GM12801 (cell line): Measurements from ENCODE around the gene HTR7.

ENCODE experiments used
- TF ChIP-seq, protein P1 (sequence below): IDR thresholded peaks from one replicate; pipeline ENCODE4 v1.5.1; 2011; ENCODE audit warnings: control low read depth; ENCODE audit not compliant: insufficient read length; ENCODE audit errors: extremely low read depth

Gene HTR7

DNA sequence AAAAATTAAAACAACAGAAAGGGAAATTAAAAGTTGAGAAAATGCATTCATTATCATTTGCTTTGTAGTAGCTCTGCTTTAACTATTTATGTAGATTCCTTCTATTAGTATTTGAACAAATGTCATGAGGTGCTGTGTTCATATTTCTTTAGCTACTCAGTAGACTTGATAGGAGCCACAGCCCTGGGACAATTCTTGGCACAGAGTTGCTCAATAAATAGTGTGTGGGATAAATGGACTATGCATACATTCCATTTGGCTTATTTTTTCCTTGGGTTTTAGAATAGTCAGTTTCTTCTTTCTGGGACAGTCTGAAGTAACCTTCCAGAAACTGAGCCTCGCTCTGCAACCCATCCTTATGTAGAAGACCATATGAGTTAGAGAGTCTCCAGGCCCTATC, 27.3 kb upstream of the HTR7 start:
- TF ChIP-seq, protein P1, sequence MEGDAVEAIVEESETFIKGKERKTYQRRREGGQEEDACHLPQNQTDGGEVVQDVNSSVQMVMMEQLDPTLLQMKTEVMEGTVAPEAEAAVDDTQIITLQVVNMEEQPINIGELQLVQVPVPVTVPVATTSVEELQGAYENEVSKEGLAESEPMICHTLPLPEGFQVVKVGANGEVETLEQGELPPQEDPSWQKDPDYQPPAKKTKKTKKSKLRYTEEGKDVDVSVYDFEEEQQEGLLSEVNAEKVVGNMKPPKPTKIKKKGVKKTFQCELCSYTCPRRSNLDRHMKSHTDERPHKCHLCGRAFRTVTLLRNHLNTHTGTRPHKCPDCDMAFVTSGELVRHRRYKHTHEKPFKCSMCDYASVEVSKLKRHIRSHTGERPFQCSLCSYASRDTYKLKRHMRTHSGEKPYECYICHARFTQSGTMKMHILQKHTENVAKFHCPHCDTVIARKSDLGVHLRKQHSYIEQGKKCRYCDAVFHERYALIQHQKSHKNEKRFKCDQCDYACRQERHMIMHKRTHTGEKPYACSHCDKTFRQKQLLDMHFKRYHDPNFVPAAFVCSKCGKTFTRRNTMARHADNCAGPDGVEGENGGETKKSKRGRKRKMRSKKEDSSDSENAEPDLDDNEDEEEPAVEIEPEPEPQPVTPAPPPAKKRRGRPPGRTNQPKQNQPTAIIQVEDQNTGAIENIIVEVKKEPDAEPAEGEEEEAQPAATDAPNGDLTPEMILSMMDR = no peak

DNA sequence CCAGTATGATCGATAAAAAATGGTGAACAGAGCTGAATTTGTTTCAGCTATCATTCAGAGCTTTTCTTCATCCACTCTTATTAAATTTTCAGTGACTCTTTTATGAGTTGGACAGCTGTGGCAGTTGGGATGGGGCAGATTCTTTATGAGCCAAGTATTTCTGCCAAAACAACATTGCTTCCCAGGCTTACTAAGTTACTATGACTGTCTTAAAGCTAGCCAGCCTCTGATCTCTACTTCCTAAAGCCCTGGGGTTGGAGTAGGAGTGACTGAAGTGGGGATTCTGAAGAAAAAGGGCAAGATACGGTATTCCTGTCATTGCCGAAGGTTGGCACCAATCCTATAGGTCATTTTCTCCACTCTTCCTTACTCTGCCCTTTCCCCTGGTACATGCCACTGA, 26.6 kb upstream of the HTR7 start:
- TF ChIP-seq, protein P1 = no peak

DNA sequence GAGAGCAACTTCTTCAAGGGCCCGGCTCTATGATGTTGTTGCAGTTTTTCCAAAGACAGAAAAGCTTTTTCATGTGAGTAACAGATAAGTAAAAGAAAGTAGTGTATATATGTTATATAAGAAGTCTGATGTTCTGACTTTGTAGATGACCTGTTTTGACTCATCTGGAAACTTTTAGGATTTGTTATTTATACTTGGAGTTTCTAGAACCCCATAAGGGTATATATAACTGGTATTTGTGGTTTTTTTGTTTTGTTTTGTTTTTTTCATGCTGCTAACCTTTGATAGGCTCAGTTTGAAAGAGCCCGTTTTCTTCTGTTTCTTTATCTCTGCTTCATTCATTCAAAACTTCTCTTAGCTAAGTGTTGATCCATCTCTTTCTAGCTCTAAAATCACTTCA, 21.2 kb upstream of the HTR7 start:
- TF ChIP-seq, protein P1 = no peak

DNA sequence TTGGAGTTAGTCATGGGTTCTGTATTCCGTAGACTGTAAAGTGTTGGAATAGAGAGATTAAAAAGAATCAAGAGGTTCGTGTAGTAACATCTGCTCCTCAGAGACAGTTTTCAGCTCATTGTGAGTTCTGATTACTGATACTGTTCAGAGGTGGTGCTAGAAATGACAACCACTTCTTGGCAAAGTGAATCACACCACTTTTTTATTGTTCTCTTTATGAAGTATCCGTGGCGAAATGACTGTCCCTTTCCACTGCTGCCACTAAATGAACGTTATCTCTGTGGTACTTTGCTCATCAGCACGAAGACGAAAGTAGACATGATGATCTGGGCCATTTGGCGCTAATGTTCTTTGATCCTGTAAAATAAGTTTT, 14.8 kb upstream of the HTR7 start:
- TF ChIP-seq, protein P1 = no peak

DNA sequence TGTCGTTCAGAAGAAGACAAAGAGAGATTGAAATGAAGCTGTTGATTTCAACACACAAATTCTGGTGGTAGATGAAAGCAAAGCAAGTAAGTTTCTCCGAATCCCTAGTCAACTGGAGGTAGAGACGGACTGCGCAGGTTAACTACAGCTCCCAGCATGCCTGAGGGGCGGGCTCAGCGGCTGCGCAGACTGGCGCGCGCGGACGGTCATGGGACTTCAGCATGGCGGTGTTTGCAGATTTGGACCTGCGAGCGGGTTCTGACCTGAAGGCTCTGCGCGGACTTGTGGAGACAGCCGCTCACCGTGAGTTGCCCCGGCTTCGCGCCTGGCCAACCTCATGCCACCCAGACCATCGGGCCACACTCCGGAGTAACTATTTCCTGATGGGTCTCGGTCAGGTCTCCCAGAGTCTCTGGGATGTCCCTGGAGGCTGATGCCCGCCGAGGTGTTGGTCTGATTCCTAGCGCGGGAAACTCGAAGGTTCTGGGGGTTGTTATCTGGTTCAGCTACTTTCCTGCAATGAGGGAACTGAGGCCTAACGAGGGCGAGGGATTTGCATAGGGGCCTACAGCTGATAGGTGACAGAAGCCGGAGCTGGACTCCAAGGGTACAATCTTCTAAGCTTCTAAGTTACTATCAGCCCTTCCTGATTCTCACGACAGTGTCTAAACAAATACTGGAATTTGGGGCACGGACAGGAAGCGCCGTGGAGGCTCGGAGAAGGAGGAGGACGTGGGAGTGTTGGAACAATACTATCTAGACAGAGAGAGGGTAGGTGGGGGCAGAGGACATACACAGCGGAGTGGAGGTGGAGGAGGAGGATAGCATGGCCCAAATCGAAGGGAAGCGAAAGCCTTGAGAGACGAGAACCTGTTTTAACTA, 14.2 kb upstream of the HTR7 start, which contains the start of gene RPP30:
Gene RPP30, plus strand, starts transcription at position 209 of the 882 bp plus-strand sequence. Its CDS starts 13 bp downstream, at position 222.
- TF ChIP-seq, protein P1 = no peak

DNA sequence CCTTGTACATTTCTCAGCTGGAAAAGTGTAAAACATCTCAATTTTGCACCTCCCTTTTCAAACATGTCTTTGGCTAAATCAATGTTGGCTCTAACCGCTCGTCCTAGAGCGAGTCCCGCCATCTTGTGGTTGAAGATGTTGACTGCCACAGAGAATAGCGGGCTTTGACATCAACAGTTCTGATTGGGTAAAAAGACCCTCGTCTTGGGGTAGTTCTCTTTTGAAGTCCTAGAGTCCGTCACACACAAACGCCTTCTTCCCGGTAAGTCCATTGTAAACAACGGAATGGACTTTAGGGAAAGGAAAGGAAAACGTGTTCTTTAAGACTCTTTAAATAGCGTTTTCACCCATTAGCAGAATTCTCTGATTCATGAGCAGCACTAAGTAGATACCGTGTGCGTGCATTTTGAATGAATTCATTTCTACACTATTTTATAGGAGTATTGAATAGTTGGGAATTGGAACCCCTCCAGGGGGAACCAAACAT, 13.5 kb upstream of the HTR7 start:
- TF ChIP-seq, protein P1 = no peak

DNA sequence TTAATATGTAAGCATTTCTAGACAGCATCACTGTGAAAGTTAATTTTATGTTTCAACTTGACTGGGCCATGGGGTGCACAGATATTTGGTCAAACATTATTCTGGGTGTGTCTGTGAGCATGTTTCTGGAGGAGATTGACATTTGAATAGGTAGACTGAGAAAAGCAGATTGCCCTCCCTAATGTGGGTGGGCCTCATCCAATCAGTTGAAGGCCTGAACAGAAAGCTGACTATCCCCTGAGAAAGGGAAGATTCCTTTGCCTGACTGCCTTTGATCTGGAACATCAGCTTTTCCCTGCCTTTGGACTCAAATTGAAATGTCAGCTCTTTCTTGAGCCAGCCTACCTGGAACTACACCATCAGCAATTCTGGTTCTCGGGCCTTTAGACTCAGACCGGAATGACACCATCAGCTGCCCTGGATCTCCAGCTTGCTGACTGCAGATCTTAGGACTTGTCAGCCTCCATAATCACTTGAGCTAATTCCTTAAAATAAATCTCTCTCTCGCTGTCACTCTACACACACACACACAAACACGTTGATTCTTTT, 8.3 kb upstream of the HTR7 start:
- TF ChIP-seq, protein P1 = no peak
